Mesendoderm (in vitro differentiated cells): Measurements from ENCODE around the gene PDE12. TPM values are rescaled to one million over a fixed set of nuclear protein-coding genes. Genes with fewer than 3 reads are reported as not detected.
"Not testable (repeated sequence)": the region's sequence is repeated elsewhere in the genome, so short reads cannot be mapped to it uniquely, and the experiment has no call there.

Experiments
- DNase-seq: peaks from one replicate; pipeline ENCODE4 v3.0.0; 2013
- H2AK5ac ChIP-seq: 2 replicates; pipeline ENCODE4 v1.6.1; 2013; ENCODE audit warnings: low read length, inconsistent platforms
- H2BK120ac ChIP-seq: 2 replicates; pipeline ENCODE4 v1.6.1; 2013; ENCODE audit warnings: low read depth, mild to moderate bottlenecking, low read length, moderate library complexity, mixed read lengths
- H2BK15ac ChIP-seq: replicated peaks from 2 replicates; pipeline ENCODE4 v1.6.1; 2013; ENCODE audit warnings: low read depth, mild to moderate bottlenecking, moderate library complexity
- H2BK5ac ChIP-seq: 2 replicates; pipeline ENCODE4 v1.6.1; 2013; ENCODE audit warnings: low read length, inconsistent platforms
- H3K18ac ChIP-seq: 2 replicates; pipeline ENCODE4 v1.6.1; 2013; ENCODE audit warnings: mild to moderate bottlenecking, low read length, mixed read lengths
- H3K23ac ChIP-seq: one replicate; pipeline ENCODE4 v1.6.1; 2013; ENCODE audit warnings: low read length
- H3K27ac ChIP-seq: 2 replicates; pipeline ENCODE4 v1.5.1; 2013; ENCODE audit warnings: low read depth, mild to moderate bottlenecking, inconsistent platforms, low read length, moderate library complexity
- H3K27me3 ChIP-seq: 2 replicates; pipeline ENCODE4 v1.6.1; 2013; ENCODE audit warnings: low read length, control low read depth, mild to moderate bottlenecking, inconsistent platforms; ENCODE audit not compliant: insufficient read depth, poor library complexity
- H3K36me3 ChIP-seq: 2 replicates; pipeline ENCODE4 v1.6.1; 2013; ENCODE audit warnings: low read length, inconsistent platforms; ENCODE audit not compliant: control insufficient read depth, insufficient read depth
- H3K4ac ChIP-seq: one replicate; pipeline ENCODE4 v1.6.1; 2013; ENCODE audit warnings: low read depth, mild to moderate bottlenecking, low read length, moderate library complexity
- H3K4me1 ChIP-seq: 2 replicates; pipeline ENCODE4 v1.6.1; 2013; ENCODE audit warnings: low read depth, low read length, inconsistent platforms; ENCODE audit not compliant: control insufficient read depth
- H3K4me2 ChIP-seq: 2 replicates; pipeline ENCODE4 v1.6.1; 2013; ENCODE audit warnings: low read length
- H3K4me3 ChIP-seq: 2 replicates; pipeline ENCODE4 v1.5.1; 2013; ENCODE audit warnings: mild to moderate bottlenecking, low read length
- H3K56ac ChIP-seq: one replicate; pipeline ENCODE4 v1.6.1; 2013; ENCODE audit warnings: low read length
- H3K79me1 ChIP-seq: 2 replicates; pipeline ENCODE4 v1.6.1; 2013; ENCODE audit warnings: low read length, inconsistent platforms
- H3K79me2 ChIP-seq: 2 replicates; pipeline ENCODE4 v1.6.1; 2013; ENCODE audit warnings: mild to moderate bottlenecking, low read length; ENCODE audit not compliant: control insufficient read depth, insufficient read depth
- H3K9ac ChIP-seq: 2 replicates; pipeline ENCODE4 v1.6.1; 2013; ENCODE audit warnings: low read length, inconsistent platforms
- H4K5ac ChIP-seq: one replicate; pipeline ENCODE4 v1.6.1; 2013; ENCODE audit warnings: low read length
- H4K8ac ChIP-seq: one replicate; pipeline ENCODE4 v1.6.1; 2013; ENCODE audit warnings: low read depth, mild to moderate bottlenecking, control low read depth, low read length, moderate library complexity
- WGBS: extraction: QIAGEN DNeasy Blood & Tissue Kit; methylation state at CpG from one replicate; pipeline ENCODE4 v1.1.7; 2013; ENCODE audit warnings: low lambda C conversion rate, missing lambda C conversion rate; ENCODE audit not compliant: insufficient coverage; ENCODE audit errors: extremely low coverage; 5-methylcytosine and 5-hydroxymethylcytosine counted together
- small RNA-seq: library from polyadenylated mRNA; stranded (forward); fragments of <200 nt; extraction: miRNeasy Mini kit (QIAGEN cat#:217004); gene quantifications from one replicate; pipeline ENCODE3, GENCODE V24; 2013; ENCODE audit not compliant: insufficient read depth

PDE12 gene

DNA sequence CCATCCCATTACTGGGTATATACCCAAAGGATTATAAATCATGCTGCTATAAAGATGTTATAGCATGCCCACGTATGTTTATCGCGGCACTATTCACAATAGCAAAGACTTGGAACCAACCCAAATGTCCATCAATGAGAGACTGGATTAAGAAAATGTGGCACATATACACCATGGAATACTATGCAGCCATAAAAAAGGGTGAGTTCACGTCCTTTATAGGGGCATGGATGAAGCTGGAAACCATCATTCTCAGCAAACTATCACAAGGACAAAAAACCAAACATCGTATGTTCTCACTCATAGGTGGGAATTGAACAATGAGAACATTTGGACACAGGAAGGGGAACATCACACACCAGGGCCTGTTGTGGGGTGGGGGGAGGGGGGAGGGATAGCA is 55.8 kb downstream of the PDE12 start:
- H3K4me3 ChIP-seq, H3K4ac ChIP-seq, H2BK120ac ChIP-seq, H3K36me3 ChIP-seq, H3K79me2 ChIP-seq, H3K9ac ChIP-seq, H3K4me1 ChIP-seq, H3K56ac ChIP-seq, H2BK15ac ChIP-seq, H4K5ac ChIP-seq, DNase-seq, H3K18ac ChIP-seq, H2AK5ac ChIP-seq, H2BK5ac ChIP-seq, H4K8ac ChIP-seq, H3K4me2 ChIP-seq, H3K23ac ChIP-seq, H3K27ac ChIP-seq, H3K27me3 ChIP-seq, H3K79me1 ChIP-seq: not testable (repeated sequence)
- WGBS, result no CpG with 5 or more reads among the region's 5 CpGs

GRCh38 chr3:57616233-57616632 is 60.2 kb downstream of the PDE12 start:
- H3K4me2 ChIP-seq, result no peak overlapping the region
- H2BK120ac ChIP-seq, result no peak overlapping the region
- H3K4me1 ChIP-seq, result no peaks in the 10 kb centered on the region
- H2AK5ac ChIP-seq, result no peak overlapping the region
- H3K27ac ChIP-seq, result no peak overlapping the region
- H3K79me2 ChIP-seq, result no peaks in the 10 kb centered on the region
- no peak overlapping the region for H3K23ac ChIP-seq
- H3K9ac ChIP-seq, result no peak overlapping the region
- H3K4ac ChIP-seq, result no peak overlapping the region
- no peaks in the 10 kb centered on the region for H3K27me3 ChIP-seq
- no peak for DNase-seq
- H3K36me3 ChIP-seq, result no peaks in the 10 kb centered on the region
- H2BK15ac ChIP-seq, result no peak overlapping the region
- H3K4me3 ChIP-seq, result no peak overlapping the region
- no peak overlapping the region for H4K5ac ChIP-seq
- H2BK5ac ChIP-seq, result no peak overlapping the region
- H3K79me1 ChIP-seq, result no peaks in the 10 kb centered on the region
- H3K18ac ChIP-seq, result no peak overlapping the region
- no peak overlapping the region for H4K8ac ChIP-seq
- no peak overlapping the region for H3K56ac ChIP-seq
- WGBS, result 11% methylated on average over 1 of the region's 3 CpGs

Small RNAs within 50 kb of the gene (small RNA-seq; reads per million reads assigned to genes)
- gene RNU6-108P (not detected), gene RNU6-1181P (not detected), gene RNU6-483P (not detected)
